Measurements from ENCODE around the gene PTPRG.
A peak's percentile ranks its signal among the peaks of the same experiment; 100 is the strongest.

Gene PTPRG

DNA sequence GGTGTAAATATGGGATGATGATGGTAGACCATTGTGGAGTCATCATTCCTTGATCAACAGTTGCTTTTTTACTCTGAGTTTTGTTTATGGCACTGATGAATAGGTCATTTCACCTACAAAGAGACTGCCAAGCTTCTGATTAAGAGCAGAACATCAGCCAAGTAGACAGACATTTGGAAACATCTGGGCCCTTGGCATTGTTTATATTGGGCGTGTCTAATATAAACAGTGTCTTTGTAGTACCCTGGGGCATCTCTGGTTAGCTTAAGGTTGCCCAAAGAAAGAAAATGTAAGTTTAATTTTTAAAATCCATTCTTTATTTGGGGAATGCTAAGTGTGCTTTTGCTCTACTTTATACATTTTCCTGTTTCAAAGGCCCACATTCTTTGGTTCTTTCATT lies 435.0 kb downstream of the PTPRG start:
- H3K27ac ChIP-seq = no peak overlapping the region
- H3K4me1 ChIP-seq = peaks cover 0 to 12% (median 0%) of the 10 kb centered on the region in 10 experiments; a peak in 5 of 20 replicates
- no peaks in the 10 kb centered on the region for H4K20me1 ChIP-seq
- TF ChIP-seq Cebpa-rat (IDR thresholded peaks at IDR 0.05) = no peak
- H3K36me3 ChIP-seq = peaks cover 0 to 29% (median 0%) of the 10 kb centered on the region in 11 experiments; a peak in 5 of 22 replicates
- H3K4me3 ChIP-seq = no peak overlapping the region
- peaks cover 0 to 6% (median 3%) of the 10 kb centered on the region in 11 experiments; a peak in 4 of 22 replicates for H3K9me3 ChIP-seq (replicated peaks in 1 of 11)
- no peak overlapping the region for H3K9ac ChIP-seq
- no peaks in the 10 kb centered on the region for H3K27me3 ChIP-seq
- no peak overlapping the region for H3K4me2 ChIP-seq

DNA sequence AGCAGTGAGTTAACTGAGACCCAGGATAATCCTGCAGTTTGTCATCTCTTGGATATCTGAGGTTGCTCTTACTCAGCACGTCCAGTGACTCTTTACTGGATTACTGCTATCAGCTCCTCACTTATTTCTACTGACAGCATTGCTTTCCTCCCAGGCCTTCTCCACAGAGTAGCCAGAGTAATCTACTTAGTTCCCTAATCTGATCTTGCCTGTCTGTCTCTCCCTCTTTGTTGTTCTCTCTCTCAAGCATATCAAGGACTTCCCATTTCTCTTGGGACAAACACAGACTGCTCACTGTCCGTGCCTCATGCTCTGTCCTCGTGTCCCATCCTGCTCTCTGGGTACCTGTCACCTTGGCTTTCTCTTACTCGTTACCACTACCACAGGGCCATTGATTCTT lies 435.7 kb downstream of the PTPRG start:
- no peak overlapping the region for H3K9ac ChIP-seq
- no peak overlapping the region for H3K4me3 ChIP-seq
- H3K27me3 ChIP-seq = no peaks in the 10 kb centered on the region
- H3K9me3 ChIP-seq (replicated peaks in 1 of 11) = peaks cover 0 to 6% (median 3%) of the 10 kb centered on the region in 11 experiments; a peak in 4 of 22 replicates
- peaks cover 0 to 12% (median 0%) of the 10 kb centered on the region in 10 experiments; a peak in 5 of 20 replicates for H3K4me1 ChIP-seq
- H3K27ac ChIP-seq = no peak overlapping the region
- H3K36me3 ChIP-seq = peaks cover 0 to 22% (median 0%) of the 10 kb centered on the region in 11 experiments; a peak in 4 of 22 replicates
- peak overlapping the region in 2 of 11 experiments; percentile 5 to 46; a peak in 2 of 22 replicates for H3K4me2 ChIP-seq
- no peak for TF ChIP-seq Cebpa-rat (IDR thresholded peaks at IDR 0.05)
- no peaks in the 10 kb centered on the region for H4K20me1 ChIP-seq

DNA sequence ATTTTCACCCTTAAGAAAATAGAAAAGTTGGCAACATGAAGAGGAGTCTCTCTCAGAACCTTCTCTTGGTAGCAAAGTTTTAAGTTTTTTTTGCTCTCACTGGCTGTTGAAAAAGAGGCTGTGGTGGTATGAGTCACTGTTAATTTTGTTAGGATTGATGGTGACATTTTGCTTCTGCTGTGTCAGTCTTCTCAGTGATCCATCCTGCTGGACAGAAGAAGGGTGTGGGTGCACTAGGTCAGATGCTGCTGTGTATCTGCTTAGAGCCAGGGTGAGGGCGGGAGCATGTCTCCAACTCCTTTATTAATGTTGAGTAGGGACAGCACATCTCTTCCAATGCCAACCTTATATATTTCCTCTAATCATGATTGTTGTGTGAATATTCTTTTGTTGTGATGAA lies 442.5 kb downstream of the PTPRG start:
- no peak overlapping the region for H3K27ac ChIP-seq
- H3K9me3 ChIP-seq (replicated peaks in 1 of 11) = no peaks in the 10 kb centered on the region; a peak in 1 of 22 replicates
- H3K4me1 ChIP-seq = peaks cover 0 to 9% (median 0%) of the 10 kb centered on the region in 10 experiments; a peak in 1 of 20 replicates
- H3K9ac ChIP-seq = no peak overlapping the region
- H3K36me3 ChIP-seq = peaks cover 5 to 60% (median 16%) of the 10 kb centered on the region in 11 experiments; a peak in 14 of 22 replicates
- no peaks in the 10 kb centered on the region for H3K27me3 ChIP-seq
- no peak for TF ChIP-seq Cebpa-rat (IDR thresholded peaks at IDR 0.05)
- no peaks in the 10 kb centered on the region for H4K20me1 ChIP-seq
- no peak overlapping the region for H3K4me3 ChIP-seq
- H3K4me2 ChIP-seq = no peak overlapping the region

DNA sequence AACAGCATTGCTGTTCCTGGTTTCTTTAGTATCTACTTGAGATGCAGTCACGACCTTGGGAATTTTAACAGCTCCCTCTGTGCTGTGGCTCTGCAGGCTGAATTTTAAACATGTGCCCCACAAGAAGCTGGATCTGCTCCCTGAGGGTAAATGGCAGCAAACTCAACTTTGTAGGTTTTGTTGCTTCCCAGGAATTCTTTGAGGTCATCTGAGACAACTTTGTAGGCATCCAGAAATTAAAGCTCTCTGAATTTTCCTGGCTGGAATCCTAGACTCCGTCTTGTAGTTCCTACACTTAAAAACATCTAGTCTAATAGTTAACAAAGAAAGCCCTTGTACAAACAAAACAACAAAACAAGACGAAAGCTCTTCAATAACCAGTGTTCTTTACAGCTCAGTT lies 445.7 kb downstream of the PTPRG start:
- H3K4me1 ChIP-seq = peaks cover 0 to 9% (median 0%) of the 10 kb centered on the region in 10 experiments; a peak in 1 of 20 replicates
- no peaks in the 10 kb centered on the region for H3K27me3 ChIP-seq
- no peak for TF ChIP-seq Cebpa-rat (IDR thresholded peaks at IDR 0.05)
- H3K9ac ChIP-seq = no peak overlapping the region
- no peak overlapping the region for H3K4me3 ChIP-seq
- peaks cover 0 to 27% (median 20%) of the 10 kb centered on the region in 11 experiments; a peak in 20 of 22 replicates for H3K9me3 ChIP-seq (replicated peaks in 1 of 11)
- H3K4me2 ChIP-seq = no peak overlapping the region
- H3K36me3 ChIP-seq = peaks cover 5 to 84% (median 31%) of the 10 kb centered on the region in 11 experiments; a peak in 18 of 22 replicates
- no peaks in the 10 kb centered on the region for H4K20me1 ChIP-seq
- H3K27ac ChIP-seq = no peak overlapping the region

DNA sequence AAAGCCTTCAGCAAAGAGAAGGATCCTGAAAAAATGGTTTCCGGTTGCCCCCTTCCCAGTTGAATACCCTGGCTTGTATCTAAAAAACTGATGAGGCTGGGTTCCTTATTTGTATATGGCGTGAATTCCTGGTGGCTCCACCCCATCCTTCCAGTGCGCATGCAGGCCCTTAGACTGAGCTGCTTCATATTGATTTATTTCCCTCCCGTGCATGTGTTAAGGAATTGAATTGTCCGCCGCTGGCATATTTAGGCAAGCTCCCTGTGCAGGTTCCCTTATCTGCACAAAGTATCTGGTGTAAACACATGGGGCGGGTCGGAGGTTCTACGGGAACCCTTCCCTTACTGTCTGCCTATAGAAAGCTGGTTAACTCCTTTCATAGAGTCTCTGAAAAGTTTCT lies 449.6 kb downstream of the PTPRG start:
- Histone ChIP-seq H3K27me3 (no peaks in the 10 kb centered on the region), H3K4me1 (no peaks in the 10 kb centered on the region), H3K9me3 (replicated peaks in 1 of 11) (peaks cover 0 to 28% (median 20%) of the 10 kb centered on the region in 11 experiments; a peak in 20 of 22 replicates), H4K20me1 (no peaks in the 10 kb centered on the region), H3K9ac (no peak overlapping the region), H3K4me3 (no peak overlapping the region), H3K4me2 (no peak overlapping the region), H3K36me3 (peaks cover 0 to 50% (median 15%) of the 10 kb centered on the region in 11 experiments; a peak in 14 of 22 replicates), H3K27ac (no peak overlapping the region)
- TF ChIP-seq Cebpa-rat (IDR thresholded peaks at IDR 0.05) = no peak

DNA sequence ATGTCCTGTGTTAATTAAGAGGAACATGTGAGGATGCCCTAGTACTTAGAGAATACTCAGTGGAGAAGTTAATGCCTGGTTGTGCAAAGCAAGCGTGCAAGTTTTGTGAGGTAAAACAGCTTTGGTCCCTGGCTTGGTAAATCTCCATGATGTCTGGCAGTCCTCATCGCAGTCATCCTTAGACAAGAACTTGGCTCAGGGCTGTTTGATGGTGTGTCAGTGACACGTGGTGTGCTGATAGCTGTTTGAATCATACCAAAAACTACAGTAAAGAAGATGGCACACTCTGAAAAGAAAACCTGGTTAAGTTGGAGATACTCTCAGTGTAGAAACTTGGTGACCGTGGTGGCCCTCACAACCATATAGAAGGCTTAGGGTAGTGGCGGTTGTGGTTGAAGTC lies 450.3 kb downstream of the PTPRG start:
- H3K4me1 ChIP-seq = no peaks in the 10 kb centered on the region
- peaks cover 0 to 28% (median 20%) of the 10 kb centered on the region in 11 experiments; a peak in 20 of 22 replicates for H3K9me3 ChIP-seq (replicated peaks in 1 of 11)
- no peak overlapping the region for H3K4me2 ChIP-seq
- H3K4me3 ChIP-seq = no peak overlapping the region
- no peak overlapping the region for H3K27ac ChIP-seq
- H3K36me3 ChIP-seq = peaks cover 0 to 50% (median 15%) of the 10 kb centered on the region in 11 experiments; a peak in 14 of 22 replicates
- H3K9ac ChIP-seq = no peak overlapping the region
- H3K27me3 ChIP-seq = no peaks in the 10 kb centered on the region
- no peak for TF ChIP-seq Cebpa-rat (IDR thresholded peaks at IDR 0.05)
- no peaks in the 10 kb centered on the region for H4K20me1 ChIP-seq

DNA sequence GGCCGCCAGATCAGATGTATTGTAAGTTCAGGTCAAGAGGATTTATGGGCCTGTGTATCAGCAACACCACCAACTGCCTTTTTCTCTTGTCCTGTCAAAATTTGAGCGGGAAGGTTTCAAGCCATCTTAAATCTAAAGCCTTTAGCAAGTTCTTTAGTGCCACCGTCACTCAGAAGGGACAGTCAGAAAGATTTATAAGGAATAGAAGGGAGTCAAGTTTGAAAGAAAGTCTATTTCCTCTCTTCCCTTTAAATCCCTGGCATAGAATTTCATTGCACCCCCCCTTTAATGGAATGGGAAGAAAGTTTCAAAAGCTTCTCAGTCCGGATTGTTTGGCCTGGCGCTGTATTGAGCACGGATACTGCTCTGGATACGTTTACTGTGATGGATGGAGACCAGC lies 452.6 kb downstream of the PTPRG start:
- no peak overlapping the region for H3K27ac ChIP-seq
- no peak for TF ChIP-seq Cebpa-rat (IDR thresholded peaks at IDR 0.05)
- no peak overlapping the region for H3K9ac ChIP-seq
- H3K4me3 ChIP-seq = no peak overlapping the region
- H3K9me3 ChIP-seq (replicated peaks in 1 of 11) = peaks cover 0 to 34% (median 20%) of the 10 kb centered on the region in 11 experiments; a peak in 21 of 22 replicates
- no peak overlapping the region for H3K4me2 ChIP-seq
- H3K4me1 ChIP-seq = no peaks in the 10 kb centered on the region
- H3K27me3 ChIP-seq = no peaks in the 10 kb centered on the region
- H4K20me1 ChIP-seq = no peaks in the 10 kb centered on the region
- H3K36me3 ChIP-seq = peaks cover 0 to 53% (median 15%) of the 10 kb centered on the region in 11 experiments; a peak in 14 of 22 replicates

DNA sequence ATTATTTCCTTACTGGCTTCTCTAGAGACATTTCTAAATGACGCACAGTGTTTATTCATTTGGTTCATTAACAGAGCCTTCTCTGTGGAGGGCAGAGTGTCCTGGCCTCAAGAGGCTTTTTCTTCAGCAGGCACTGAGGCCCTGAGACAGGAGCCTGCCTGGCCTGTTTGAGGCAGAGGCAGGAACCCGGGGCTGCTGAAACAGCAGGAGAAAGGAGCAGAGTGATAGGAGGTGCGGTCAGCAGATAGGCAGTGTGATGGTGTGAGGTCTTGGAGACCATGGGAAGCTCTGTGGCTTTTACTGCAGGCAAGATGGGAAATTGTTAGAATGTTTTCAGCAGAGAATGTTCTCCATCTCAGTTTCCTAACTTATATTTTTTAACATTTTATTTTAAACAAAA lies 453.7 kb downstream of the PTPRG start:
- Histone ChIP-seq H3K4me1 (no peaks in the 10 kb centered on the region), H3K9me3 (replicated peaks in 1 of 11) (peaks cover 0 to 23% (median 14%) of the 10 kb centered on the region in 11 experiments; a peak in 21 of 22 replicates), H3K27ac (no peak overlapping the region), H3K36me3 (peaks cover 0 to 44% (median 5%) of the 10 kb centered on the region in 11 experiments; a peak in 13 of 22 replicates), H3K4me3 (no peak overlapping the region), H3K4me2 (no peak overlapping the region), H4K20me1 (no peaks in the 10 kb centered on the region), H3K9ac (no peak overlapping the region), H3K27me3 (no peaks in the 10 kb centered on the region)
- no peak for TF ChIP-seq Cebpa-rat (IDR thresholded peaks at IDR 0.05)

DNA sequence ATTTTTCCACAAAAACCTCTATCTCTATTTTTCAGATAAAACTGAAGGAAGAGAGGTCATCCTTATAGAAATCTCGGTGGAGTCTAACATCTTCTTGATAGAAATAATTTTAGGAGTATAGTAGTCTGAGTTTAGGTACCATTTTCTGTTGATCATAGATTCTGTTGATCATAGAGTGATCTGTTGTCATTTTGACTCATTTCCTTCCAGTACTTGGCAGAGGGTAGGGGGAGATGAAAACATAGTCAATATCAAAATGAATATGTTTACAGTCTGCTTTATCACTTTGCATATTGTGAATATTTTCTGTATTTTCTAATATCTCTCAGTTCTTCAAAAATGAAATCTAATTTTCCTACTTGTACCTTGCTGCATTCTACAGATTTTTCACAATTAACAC lies 458.5 kb downstream of the PTPRG start:
- Histone ChIP-seq H3K36me3 (peaks cover 0 to 28% (median 0%) of the 10 kb centered on the region in 11 experiments; a peak in 5 of 22 replicates), H3K27me3 (no peaks in the 10 kb centered on the region), H3K4me3 (no peak overlapping the region), H3K9me3 (replicated peaks in 1 of 11) (peaks cover 0 to 7% (median 0%) of the 10 kb centered on the region in 11 experiments; a peak in 2 of 22 replicates), H4K20me1 (no peaks in the 10 kb centered on the region), H3K4me2 (no peak overlapping the region), H3K9ac (no peak overlapping the region), H3K27ac (no peak overlapping the region), H3K4me1 (no peaks in the 10 kb centered on the region)
- no peak for TF ChIP-seq Cebpa-rat (IDR thresholded peaks at IDR 0.05)

DNA sequence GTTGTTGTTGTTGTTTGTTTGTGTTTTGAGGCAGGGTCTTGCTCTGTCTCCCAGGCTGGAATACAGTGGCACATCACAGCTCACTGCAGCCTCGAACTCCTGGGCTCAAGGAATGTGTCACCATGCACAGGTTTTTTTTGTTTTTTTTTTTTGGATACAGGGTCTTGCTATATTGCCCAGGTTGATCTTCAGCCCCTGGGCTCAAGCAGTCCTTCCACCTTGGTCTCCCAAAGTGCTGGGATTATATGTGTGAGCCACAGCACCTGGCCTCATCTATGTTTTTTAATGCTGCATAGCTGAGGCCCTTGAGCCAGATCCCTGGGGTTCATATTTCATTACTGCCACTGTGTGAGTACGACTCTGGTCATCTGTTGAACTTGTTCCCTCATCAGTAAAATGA lies 459.3 kb downstream of the PTPRG start:
- no peak overlapping the region for H3K4me3 ChIP-seq
- no peak overlapping the region for H3K4me2 ChIP-seq
- H3K36me3 ChIP-seq = peaks cover 0 to 28% (median 0%) of the 10 kb centered on the region in 11 experiments; a peak in 5 of 22 replicates
- H3K27me3 ChIP-seq = no peaks in the 10 kb centered on the region
- H3K27ac ChIP-seq = no peak overlapping the region
- H3K9me3 ChIP-seq (replicated peaks in 1 of 11) = peaks cover 0 to 7% (median 0%) of the 10 kb centered on the region in 11 experiments; a peak in 2 of 22 replicates
- H3K9ac ChIP-seq = no peak overlapping the region
- H3K4me1 ChIP-seq = no peaks in the 10 kb centered on the region
- H4K20me1 ChIP-seq = no peaks in the 10 kb centered on the region
- no peak for TF ChIP-seq Cebpa-rat (IDR thresholded peaks at IDR 0.05)

Data from BLaER1 treated with 17β-estradiol and CSF1 and Interleukin-3, amounts not matched to agents 10 nM and 100 nM (cell line).